ENCODE results near the gene PHYKPL.

Gene PHYKPL

DNA sequence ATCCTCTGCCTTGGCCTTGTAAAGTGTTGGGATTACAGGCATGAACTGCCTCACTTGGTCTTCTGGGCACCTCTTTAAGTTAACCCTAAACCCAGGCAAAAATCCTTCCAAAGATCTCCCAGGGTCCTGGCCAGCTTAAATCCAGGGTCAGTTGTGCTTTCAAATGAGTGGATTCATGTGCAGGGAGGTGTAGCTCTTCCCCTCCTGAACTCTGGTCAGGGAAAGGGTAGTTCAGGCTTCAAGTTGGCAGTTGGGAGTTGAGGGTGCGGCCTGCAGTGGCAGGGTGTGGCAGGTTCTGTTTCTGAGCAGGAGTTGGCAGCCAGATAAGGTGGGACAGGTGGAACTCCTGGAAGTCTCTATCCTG is 24.7 kb downstream of the PHYKPL start:
- H3K4me3 ChIP-seq (ENCODE audit: control insufficient read depth, low read depth, low read length) = no peak overlapping the region
- TF ChIP-seq, protein P1, sequence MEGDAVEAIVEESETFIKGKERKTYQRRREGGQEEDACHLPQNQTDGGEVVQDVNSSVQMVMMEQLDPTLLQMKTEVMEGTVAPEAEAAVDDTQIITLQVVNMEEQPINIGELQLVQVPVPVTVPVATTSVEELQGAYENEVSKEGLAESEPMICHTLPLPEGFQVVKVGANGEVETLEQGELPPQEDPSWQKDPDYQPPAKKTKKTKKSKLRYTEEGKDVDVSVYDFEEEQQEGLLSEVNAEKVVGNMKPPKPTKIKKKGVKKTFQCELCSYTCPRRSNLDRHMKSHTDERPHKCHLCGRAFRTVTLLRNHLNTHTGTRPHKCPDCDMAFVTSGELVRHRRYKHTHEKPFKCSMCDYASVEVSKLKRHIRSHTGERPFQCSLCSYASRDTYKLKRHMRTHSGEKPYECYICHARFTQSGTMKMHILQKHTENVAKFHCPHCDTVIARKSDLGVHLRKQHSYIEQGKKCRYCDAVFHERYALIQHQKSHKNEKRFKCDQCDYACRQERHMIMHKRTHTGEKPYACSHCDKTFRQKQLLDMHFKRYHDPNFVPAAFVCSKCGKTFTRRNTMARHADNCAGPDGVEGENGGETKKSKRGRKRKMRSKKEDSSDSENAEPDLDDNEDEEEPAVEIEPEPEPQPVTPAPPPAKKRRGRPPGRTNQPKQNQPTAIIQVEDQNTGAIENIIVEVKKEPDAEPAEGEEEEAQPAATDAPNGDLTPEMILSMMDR (conservative IDR thresholded peaks at IDR 0.05; ENCODE audit: control insufficient read depth, insufficient read depth, low read depth, low read length) = no peak
- no peak for DNase-seq (ENCODE audit: low read depth)

DNA sequence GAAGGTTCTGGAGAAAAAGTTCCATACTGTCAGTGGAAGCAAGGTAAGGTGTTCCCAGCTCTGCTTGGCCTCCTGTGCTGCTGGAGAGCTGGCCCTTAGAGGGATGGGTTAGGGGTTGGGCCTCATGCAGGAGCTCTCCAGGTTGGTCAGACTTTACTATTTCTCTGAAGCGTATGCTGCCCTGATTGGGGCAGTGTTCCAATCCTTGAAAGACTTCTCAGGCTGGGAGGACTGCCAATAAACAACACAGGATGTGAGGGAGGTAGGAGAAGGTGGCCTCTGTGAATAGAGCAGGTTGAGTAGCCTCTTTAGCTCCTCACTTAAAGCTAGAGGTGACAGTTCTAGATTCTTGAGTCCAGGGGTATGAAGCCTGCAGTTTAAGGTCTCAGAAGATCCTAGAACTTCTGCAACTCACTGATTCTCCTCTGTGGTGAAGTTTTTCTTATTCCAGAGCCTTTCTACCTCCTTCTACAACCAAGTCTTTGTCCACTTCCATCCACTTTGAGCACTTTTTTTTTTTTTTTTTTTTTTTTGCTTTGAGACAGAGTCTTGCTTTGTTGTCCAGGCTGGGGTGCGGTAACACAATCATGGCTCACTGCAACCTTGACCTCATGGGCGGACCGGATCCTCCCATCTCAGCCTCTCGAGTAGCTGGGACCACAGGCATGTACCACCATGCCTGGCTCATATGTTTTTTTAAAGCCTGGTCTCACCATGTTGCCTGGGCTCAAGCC is 25.3 kb downstream of the PHYKPL start:
- H3K4me3 ChIP-seq (ENCODE audit: control insufficient read depth, low read depth, low read length) = no peak overlapping the region
- TF ChIP-seq, protein P1 (conservative IDR thresholded peaks at IDR 0.05; ENCODE audit: control insufficient read depth, insufficient read depth, low read depth, low read length) = no peak
- peak; percentile 67 for DNase-seq (ENCODE audit: low read depth)

DNA sequence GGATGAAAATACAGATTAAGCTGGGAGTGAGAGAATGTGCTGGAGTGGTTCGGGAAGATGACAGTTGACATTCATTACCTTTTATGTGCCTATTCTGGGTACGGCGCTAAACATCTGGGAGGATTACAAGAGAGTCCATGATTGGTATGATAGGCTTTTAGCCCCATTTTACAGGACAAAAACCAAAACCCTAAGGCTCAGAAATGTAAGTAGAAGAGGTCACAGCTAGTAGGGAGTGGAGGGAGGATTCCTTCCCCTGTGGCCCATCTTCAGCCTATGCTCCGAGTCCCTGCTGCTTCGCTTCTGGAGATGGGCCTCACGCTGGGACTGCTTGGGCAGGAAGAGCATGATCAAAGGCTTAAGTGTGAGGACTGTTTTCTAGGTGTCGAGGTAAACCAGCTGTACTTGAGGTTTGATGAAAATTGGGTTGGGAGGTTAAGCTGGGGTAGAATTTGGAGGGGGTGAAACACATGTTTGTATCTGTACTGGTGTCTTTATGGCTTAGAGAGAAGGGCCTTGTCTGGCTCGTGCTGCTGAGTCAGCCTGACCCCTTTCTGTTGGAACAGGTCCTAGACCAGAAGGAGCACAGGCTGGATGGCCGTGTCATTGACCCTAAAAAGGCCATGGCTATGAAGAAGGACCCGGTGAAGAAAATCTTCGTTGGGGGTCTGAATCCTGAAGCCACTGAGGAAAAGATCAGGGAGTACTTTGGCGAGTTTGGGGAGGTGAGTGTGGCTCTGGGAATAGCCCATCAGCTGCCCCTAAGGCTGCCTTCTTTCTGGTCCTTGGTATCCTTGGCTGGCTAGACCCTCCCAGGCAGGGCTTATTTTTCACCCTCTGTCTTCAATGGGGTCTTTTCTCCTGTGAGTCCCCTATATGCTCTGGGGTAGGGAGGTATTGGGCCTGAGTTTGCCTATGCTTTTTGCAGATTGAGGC is 26.2 kb downstream of the PHYKPL start:
- DNase-seq (ENCODE audit: low read depth) = peak; percentile 56
- TF ChIP-seq, protein P1 (conservative IDR thresholded peaks at IDR 0.05; ENCODE audit: control insufficient read depth, insufficient read depth, low read depth, low read length) = no peak
- H3K4me3 ChIP-seq (ENCODE audit: control insufficient read depth, low read depth, low read length) = peak overlapping the region; percentile 83

DNA sequence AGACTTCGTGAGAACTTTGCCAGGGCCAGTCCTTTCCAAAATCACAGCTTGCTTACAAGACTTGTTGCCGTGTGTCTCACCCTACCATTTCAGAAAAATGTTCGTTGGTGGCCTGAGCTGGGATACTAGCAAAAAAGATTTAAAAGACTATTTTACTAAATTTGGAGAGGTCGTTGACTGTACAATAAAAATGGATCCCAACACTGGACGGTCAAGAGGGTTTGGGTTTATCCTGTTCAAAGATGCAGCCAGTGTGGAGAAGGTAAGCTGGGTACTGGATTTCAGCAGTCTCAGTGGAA is 26.9 kb downstream of the PHYKPL start:
- TF ChIP-seq, protein P1 (conservative IDR thresholded peaks at IDR 0.05; ENCODE audit: control insufficient read depth, insufficient read depth, low read depth, low read length) = no peak
- DNase-seq (ENCODE audit: low read depth) = no peak
- H3K4me3 ChIP-seq (ENCODE audit: control insufficient read depth, low read depth, low read length) = peak overlapping the region; percentile 83

DNA sequence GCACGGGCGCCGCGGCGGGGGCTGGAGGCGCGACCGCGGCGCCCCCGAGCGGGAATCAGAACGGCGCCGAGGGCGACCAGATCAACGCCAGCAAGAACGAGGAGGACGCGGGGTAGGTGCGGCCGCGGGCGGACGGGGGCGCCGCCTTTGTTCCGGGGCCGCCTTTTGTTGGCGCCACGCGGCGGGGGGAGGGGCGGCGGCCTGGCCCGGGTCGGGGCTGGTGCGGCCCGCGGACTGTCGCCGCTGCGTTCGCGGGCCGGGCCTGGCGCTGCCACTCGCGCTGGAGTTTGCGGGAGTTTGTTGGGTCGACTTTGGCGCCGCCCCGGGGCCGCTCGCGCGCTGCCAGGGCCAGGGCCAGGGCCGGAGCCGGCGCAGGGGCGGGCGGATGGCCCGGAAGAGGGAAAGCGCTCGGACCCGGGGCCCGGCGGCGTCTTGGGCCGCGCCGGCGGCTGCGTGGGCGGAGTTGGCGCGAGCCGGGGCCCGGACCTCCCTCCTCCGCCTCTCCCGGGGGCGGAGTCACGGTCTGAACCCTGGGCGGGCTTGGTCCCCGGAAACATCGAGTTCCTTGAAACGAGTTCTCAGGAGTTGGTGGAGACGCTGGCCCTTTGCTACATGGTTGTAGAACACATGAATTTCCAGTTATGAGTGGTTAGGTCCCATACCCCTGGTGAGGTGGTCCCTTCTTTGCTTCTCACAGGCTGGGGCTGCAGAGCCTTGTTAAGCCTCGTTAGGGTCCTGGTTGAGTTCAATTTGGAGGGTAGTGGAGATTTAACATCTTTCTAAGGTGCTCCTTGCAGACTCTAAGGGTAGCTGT is 27.5 kb downstream of the PHYKPL start:
- H3K4me3 ChIP-seq (ENCODE audit: control insufficient read depth, low read depth, low read length) = peak overlapping the region; percentile 83
- DNase-seq (ENCODE audit: low read depth) = peak; percentile 75
- TF ChIP-seq, protein P1 (conservative IDR thresholded peaks at IDR 0.05; ENCODE audit: control insufficient read depth, insufficient read depth, low read depth, low read length) = no peak

DNA sequence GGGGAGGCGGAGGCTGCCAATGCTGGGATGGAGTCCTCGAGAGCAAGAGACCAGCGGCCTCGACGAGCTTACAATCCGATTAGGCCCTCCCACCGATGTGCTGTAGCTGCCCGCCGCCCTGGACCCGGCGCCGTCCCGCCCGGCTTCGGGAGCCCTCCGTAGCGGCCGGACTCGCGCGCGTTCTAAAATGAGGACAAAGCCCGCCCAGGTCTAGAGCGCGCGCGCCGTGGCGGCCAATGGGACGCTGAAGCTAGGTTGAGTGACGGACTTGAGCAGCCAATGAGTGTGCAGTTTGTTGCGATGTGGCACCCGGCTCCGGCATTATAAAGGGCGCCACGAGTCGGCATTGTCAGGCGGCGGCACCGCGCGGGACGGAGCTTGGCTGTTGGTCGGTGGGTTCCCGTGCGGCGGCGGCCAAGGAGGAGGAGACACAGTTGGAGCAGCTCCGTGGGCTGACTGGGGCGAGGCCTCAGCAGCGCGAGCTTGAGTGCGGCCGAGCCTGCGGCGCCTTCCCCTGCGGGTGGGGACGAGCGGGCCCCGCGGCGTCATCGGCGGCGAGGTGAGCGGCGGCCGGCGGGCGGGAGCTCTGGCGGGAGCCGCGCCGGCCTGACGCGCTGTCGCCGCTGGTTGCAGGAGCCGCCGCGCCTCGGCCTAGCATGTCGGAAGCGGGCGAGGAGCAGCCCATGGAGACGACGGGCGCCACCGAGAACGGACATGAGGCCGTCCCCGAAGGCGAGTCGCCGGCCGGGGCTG is 28.2 kb downstream of the PHYKPL start, which contains the start of gene HNRNPAB:
HNRNPAB (plus strand) TSS at position 352 of the 753 bp plus-strand sequence; CDS start at position 657, 305 bp downstream.
- peak; percentile 96 for DNase-seq (ENCODE audit: low read depth)
- TF ChIP-seq, protein P1 (conservative IDR thresholded peaks at IDR 0.05; ENCODE audit: control insufficient read depth, insufficient read depth, low read depth, low read length) = no peak
- H3K4me3 ChIP-seq (ENCODE audit: control insufficient read depth, low read depth, low read length) = peak within 1 kb of the TSS; percentile 83

All from fibroblast of mammary gland (primary cell).